K562 (cell line): ENCODE data around the gene TSPAN18. TPM values are rescaled to one million over a fixed set of nuclear protein-coding genes. Genes with fewer than 3 reads are reported as not detected.

Experiments used
- ATAC-seq: fragments of 200-7000 bp; cut with Tn5 transposase; 3 replicates; pipeline ENCODE4 v1.9.1; 2020; ENCODE audit warnings: moderate library complexity
- BruUV-seq: library from RNA; stranded (reverse); fragments of 400-500 nt; replicated peaks from 2 replicates; lab custom pipeline; 2021; lab: Mats Ljungman, UMichigan
- CTCF ChIA-PET: fragments of 300-600 bp; formaldehyde crosslinking; extraction: SDS; loops from one replicate; lab custom pipeline; 2021; ENCODE audit warnings: low intra/inter-chr PET ratio; lab: Yijun Ruan, JAX
- POLR2A ChIA-PET: fragments of 300-600, 350-650 bp; sonication (Branson Sonifier 250); formaldehyde crosslinking; extraction: SDS; loops from one replicate; lab custom pipeline; 2021; ENCODE audit warnings: antibody characterized with exemption, inconsistent platforms; lab: Yijun Ruan, JAX
- DNase-seq, 4 experiments: peaks; one replicate each; pipeline versions ENCODE4 v3.0.0 to v3.0.0-alpha.2; 2011 to 2018; ENCODE audit warnings: low spot score in 3 of 4, mixed read lengths in 3 of 4; ENCODE audit errors: extremely low read depth in 1 of 4
- FAIRE-seq: peaks from 2 replicates; lab custom pipeline; 2011; peaks lifted over from hg19 to GRCh38; lab: Jason Lieb, UNC
- H2AFZ ChIP-seq: 2 replicates; pipeline ENCODE4 v1.6.0; 2011; ENCODE audit warnings: low read depth, low read length, control low read depth, inconsistent platforms
- H3K27ac ChIP-seq: fragments of 200-600 bp; 3 replicates; pipeline ENCODE4 v1.8.0; 2011; ENCODE audit warnings: low read depth, mild to moderate bottlenecking, control low read depth, inconsistent platforms, low read length, moderate library complexity, mixed read lengths; ENCODE audit errors: extremely low read depth
- H3K27me3 ChIP-seq, 2 experiments: fragments of 300-600 bp in 1 of 2; 2 replicates in 1 of 2; 3 replicates in 1 of 2; pipeline versions ENCODE4 v1.6.0 to v1.8.0; 2011; ENCODE audit warnings: inconsistent platforms in 2 of 2, low read length in 2 of 2, mild to moderate bottlenecking in 1 of 2, mixed read lengths in 1 of 2, moderate library complexity in 1 of 2; ENCODE audit not compliant: control insufficient read depth in 2 of 2, insufficient read depth in 2 of 2
- H3K36me3 ChIP-seq: fragments of 300-600 bp; 3 replicates; pipeline ENCODE4 v1.8.0; 2011; ENCODE audit warnings: mild to moderate bottlenecking, low read length, inconsistent platforms; ENCODE audit not compliant: control insufficient read depth, insufficient read depth
- H3K4me1 ChIP-seq, 2 experiments: fragments of 200-600 bp in 1 of 2; replicated peaks in 1 of 2; 2 replicates in 1 of 2; 3 replicates in 1 of 2; pipeline versions ENCODE4 v1.5.1 to v1.8.0; 2011; ENCODE audit warnings: inconsistent platforms in 2 of 2, low read length in 2 of 2, mild to moderate bottlenecking in 1 of 2, mixed read lengths in 1 of 2, moderate library complexity in 1 of 2; ENCODE audit not compliant: control insufficient read depth in 2 of 2, insufficient read depth in 2 of 2
- H3K4me2 ChIP-seq: 2 replicates; pipeline ENCODE4 v1.6.1; 2011; ENCODE audit warnings: low read length, control low read depth, inconsistent platforms, mixed read lengths; ENCODE audit not compliant: insufficient read depth
- H3K4me3 ChIP-seq: fragments of 200-600 bp; sonication (generic), shearing (Covaris generic); 2 replicates; pipeline ENCODE4 v1.5.1; 2016; ENCODE audit warnings: control low read depth, inconsistent platforms
- H3K79me2 ChIP-seq: fragments of 200-600 bp; 3 replicates; pipeline ENCODE4 v1.8.0; 2011; ENCODE audit warnings: low read length, inconsistent platforms; ENCODE audit not compliant: control insufficient read depth, insufficient read depth
- H3K9ac ChIP-seq, 2 experiments: 2 replicates each; pipeline versions ENCODE4 v1.6.0 to v1.6.1; 2011; ENCODE audit warnings: low read depth in 2 of 2, low read length in 2 of 2, control low read depth in 1 of 2, inconsistent platforms in 1 of 2, mild to moderate bottlenecking in 1 of 2, mixed read lengths in 1 of 2; ENCODE audit not compliant: insufficient read depth in 1 of 2
- H3K9me1 ChIP-seq: one replicate; pipeline ENCODE4 v1.6.0; 2011; ENCODE audit warnings: inconsistent platforms, mild to moderate bottlenecking, low read length, moderate library complexity; ENCODE audit not compliant: control insufficient read depth, insufficient read depth
- H3K9me3 ChIP-seq: replicated peaks from 2 replicates; pipeline ENCODE4 v1.5.1; 2011; ENCODE audit warnings: low read depth, low read length, inconsistent platforms; ENCODE audit not compliant: control insufficient read depth, insufficient read depth
- H4K20me1 ChIP-seq: replicated peaks from 2 replicates; pipeline ENCODE4 v1.6.1; 2011; ENCODE audit warnings: low read length, inconsistent platforms, mixed read lengths; ENCODE audit not compliant: control insufficient read depth, insufficient read depth
- ASH1L ChIP-seq: fragments of 450-650 bp; IDR thresholded peaks from 2 replicates; pipeline ENCODE4 v1.6.1; 2018; ENCODE audit warnings: borderline replicate concordance, mild to moderate bottlenecking, low read depth; ENCODE audit not compliant: partially characterized antibody
- HDAC2 ChIP-seq: fragments of 450-650 bp; IDR thresholded peaks from 2 replicates; pipeline ENCODE4 v1.6.1; 2016; ENCODE audit warnings: mild to moderate bottlenecking
- KLF1 ChIP-seq: fragments of 450-650 bp; IDR thresholded peaks from 2 replicates; pipeline ENCODE4 v1.6.1; 2016; ENCODE audit warnings: missing genetic modification characterization, missing compliant biosample characterization
- NCOA1 ChIP-seq: fragments of 450-650 bp; IDR thresholded peaks from 2 replicates; pipeline ENCODE4 v1.6.1; 2016; ENCODE audit warnings: low read depth
- PPARD ChIP-seq: fragments of 250-450 bp; sonication (Bioruptor Pico); IDR thresholded peaks from 2 replicates; pipeline ENCODE4 v1.8.0; 2022; ENCODE audit warnings: inconsistent platforms, mild to moderate bottlenecking, moderate library complexity
- ZKSCAN3 ChIP-seq: fragments of 250-450 bp; sonication (Bioruptor Pico); IDR thresholded peaks from 2 replicates; pipeline ENCODE4 v1.4.0; 2020
- WGBS: fragments of 100-300 bp; shearing (Covaris generic); methylation state at CpG from one replicate; pipeline ENCODE4 v1.1.6; 2016; ENCODE audit warnings: low coverage, mixed read lengths; ENCODE audit not compliant: insufficient coverage; ENCODE audit errors: missing lambda C conversion rate; 5-methylcytosine and 5-hydroxymethylcytosine counted together
- in situ Hi-C: fragments of 300-500 bp; cut with MboI; formaldehyde crosslinking; loops from 4 replicates; pipeline ENCODE4 v1.15.0; 2018; ENCODE audit warnings: inconsistent platforms, mixed read lengths
- intact Hi-C: fragments of 100-400 bp; cut with micrococcal nuclease; formaldehyde crosslinking; loops from 2 replicates; pipeline ENCODE4 v1.14.2; 2022
- polyA plus RNA-seq, 8 experiments: library from polyadenylated mRNA; depleted of rRNA in 4 of 8; stranded (reverse) in 5 of 8; unstranded in 3 of 8; fragments of >200 nt; fragmentation: Nextera tagmentation in 2 of 8; fragmentation: Illumina TruSeq in 1 of 8; extraction: Ambion mirVana in 2 of 8; extraction: Trizol in 1 of 8; gene quantifications; 2 replicates each; pipeline versions ENCODE4 v1.2.1 to v1.2.3, GENCODE V29; 2011 to 2014; ENCODE audit warnings: inconsistent platforms in 1 of 8, missing spikeins in 1 of 8
- total RNA-seq, 7 experiments: library from RNA; depleted of rRNA in 6 of 7; stranded (reverse); fragments of >200 nt in 6 of 7; fragmentation: Illumina TruSeq in 2 of 7; extraction: Trizol in 2 of 7; gene quantifications; 2 replicates each; pipeline versions ENCODE4 v1.2.1 to v1.2.3, GENCODE V29; 2011 to 2021; ENCODE audit warnings: low replicate concordance in 1 of 7
- TF ChIP-seq, protein P1 (sequence below): sonication (generic); formaldehyde crosslinking; IDR thresholded peaks from 2 replicates; pipeline ENCODE4 v1.8.0; 2022; ENCODE audit warnings: mild to moderate bottlenecking, missing genetic modification reagents, borderline replicate concordance
- TF ChIP-seq, protein P2 (sequence below): sonication (generic); formaldehyde crosslinking; IDR thresholded peaks from 2 replicates; pipeline ENCODE4 v1.8.0; 2022; ENCODE audit warnings: mild to moderate bottlenecking, missing genetic modification reagents

Gene TSPAN18
- total and polyA plus RNA-seq, 9 of the 15 experiments (the other 6 are each of a cell fraction or from before 2014, with no cell fraction given) = 0.17 to 0.35 (median 0.22) TPM; not detected in 4

DNA sequence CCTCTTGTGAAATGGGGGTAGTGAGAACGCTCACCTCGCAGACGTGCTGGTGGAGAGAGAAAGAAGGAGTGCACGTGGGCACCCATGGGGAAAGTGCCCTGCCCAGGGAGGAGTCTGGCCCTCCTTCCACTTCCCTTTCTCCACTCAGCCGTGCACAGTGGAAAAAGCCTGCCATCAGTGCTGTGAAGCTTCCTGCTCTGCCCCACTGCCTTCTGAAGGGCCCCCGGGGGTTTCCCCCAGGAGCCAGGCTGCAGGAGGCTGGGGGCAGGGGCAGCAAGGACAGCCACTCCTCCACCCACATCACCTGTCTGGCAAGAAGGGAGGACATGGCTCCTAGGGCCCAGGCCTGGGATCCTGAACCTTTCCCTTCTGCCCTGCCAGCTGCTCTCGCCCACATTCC, 216.4 kb downstream of the TSPAN18 start:
- in situ Hi-C loops = no loop called here
- H3K27me3 ChIP-seq = peaks cover 0 to 25% of the 10 kb centered on the region in 2 experiments; a peak in 2 of 5 replicates
- no peak overlapping the region for H3K4me3 ChIP-seq
- H3K4me2 ChIP-seq = no peak overlapping the region
- CTCF ChIA-PET = no interaction called here
- POLR2A ChIA-PET = no interaction called here
- H3K36me3 ChIP-seq = no peaks in the 10 kb centered on the region
- peaks cover 23% of the 10 kb centered on the region; the same call in 1 of the 2 replicates for H4K20me1 ChIP-seq
- H3K79me2 ChIP-seq = no peaks in the 10 kb centered on the region
- FAIRE-seq = no peak
- no peaks in the 10 kb centered on the region for H3K9me1 ChIP-seq
- no peak for DNase-seq
- H3K4me1 ChIP-seq = peaks cover 0 to 7% of the 10 kb centered on the region in 2 experiments; a peak in 2 of 5 replicates
- no peak for ATAC-seq
- H3K9ac ChIP-seq = no peak overlapping the region
- TF ChIP-seq KLF1 (tag) = no peak
- no peak for TF ChIP-seq ASH1L
- TF ChIP-seq, protein P1, sequence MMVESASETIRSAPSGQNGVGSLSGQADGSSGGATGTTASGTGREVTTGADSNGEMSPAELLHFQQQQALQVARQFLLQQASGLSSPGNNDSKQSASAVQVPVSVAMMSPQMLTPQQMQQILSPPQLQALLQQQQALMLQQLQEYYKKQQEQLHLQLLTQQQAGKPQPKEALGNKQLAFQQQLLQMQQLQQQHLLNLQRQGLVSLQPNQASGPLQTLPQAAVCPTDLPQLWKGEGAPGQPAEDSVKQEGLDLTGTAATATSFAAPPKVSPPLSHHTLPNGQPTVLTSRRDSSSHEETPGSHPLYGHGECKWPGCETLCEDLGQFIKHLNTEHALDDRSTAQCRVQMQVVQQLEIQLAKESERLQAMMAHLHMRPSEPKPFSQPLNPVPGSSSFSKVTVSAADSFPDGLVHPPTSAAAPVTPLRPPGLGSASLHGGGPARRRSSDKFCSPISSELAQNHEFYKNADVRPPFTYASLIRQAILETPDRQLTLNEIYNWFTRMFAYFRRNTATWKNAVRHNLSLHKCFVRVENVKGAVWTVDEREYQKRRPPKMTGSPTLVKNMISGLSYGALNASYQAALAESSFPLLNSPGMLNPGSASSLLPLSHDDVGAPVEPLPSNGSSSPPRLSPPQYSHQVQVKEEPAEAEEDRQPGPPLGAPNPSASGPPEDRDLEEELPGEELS = no peak
- no peak for TF ChIP-seq HDAC2
- TF ChIP-seq ZKSCAN3 (CRISPR knock-in tag) = no peak
- TF ChIP-seq, protein P2, sequence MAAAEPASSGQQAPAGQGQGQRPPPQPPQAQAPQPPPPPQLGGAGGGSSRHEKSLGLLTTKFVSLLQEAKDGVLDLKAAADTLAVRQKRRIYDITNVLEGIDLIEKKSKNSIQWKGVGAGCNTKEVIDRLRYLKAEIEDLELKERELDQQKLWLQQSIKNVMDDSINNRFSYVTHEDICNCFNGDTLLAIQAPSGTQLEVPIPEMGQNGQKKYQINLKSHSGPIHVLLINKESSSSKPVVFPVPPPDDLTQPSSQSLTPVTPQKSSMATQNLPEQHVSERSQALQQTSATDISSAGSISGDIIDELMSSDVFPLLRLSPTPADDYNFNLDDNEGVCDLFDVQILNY = no peak
- TF ChIP-seq NCOA1 = no peak
- TF ChIP-seq PPARD = no peak
- H3K9me3 ChIP-seq = no peaks in the 10 kb centered on the region
- intact Hi-C loops = no loop called here
- no TSS peak for BruUV-seq
- H3K27ac ChIP-seq = no peak overlapping the region
- no peak overlapping the region for H2AFZ ChIP-seq
- WGBS = 1% methylated on average over 7 of the region's 7 CpGs
